Parathyroid adenoma (tissue), 2 donors: ENCODE results near the gene ULK4.
A peak's percentile ranks its signal among the peaks of the same experiment; 100 is the strongest.
"Not testable (repeated sequence)": the region's sequence is repeated elsewhere in the genome, so short reads cannot be mapped to it uniquely, and the experiment has no call there.

Experiments used
- H2AFZ ChIP-seq: fragments of 300-600 bp; sonication (generic); one replicate; pipeline ENCODE4 v1.7.0; 2017; ENCODE audit warnings: antibody characterized with exemption, mild to moderate bottlenecking
- H3K27ac ChIP-seq: fragments of 300-600 bp; sonication (generic); one replicate; pipeline ENCODE4 v1.7.0; 2017
- H3K27me3 ChIP-seq: fragments of 300-600 bp; sonication (generic); one replicate; pipeline ENCODE4 v1.7.0; 2017; ENCODE audit warnings: low read length; ENCODE audit not compliant: control insufficient read depth, insufficient read depth
- H3K36me3 ChIP-seq: fragments of 300-600 bp; sonication (generic); one replicate; pipeline ENCODE4 v1.7.0; 2017; ENCODE audit warnings: low read length; ENCODE audit not compliant: control insufficient read depth, insufficient read depth
- H3K4me1 ChIP-seq: fragments of 300-600 bp; sonication (generic); one replicate; pipeline ENCODE4 v1.7.0; 2017; ENCODE audit warnings: control low read depth
- H3K4me2 ChIP-seq: fragments of 300-600 bp; sonication (generic); one replicate; pipeline ENCODE4 v1.7.0; 2017; ENCODE audit warnings: low read length
- H3K4me3 ChIP-seq: fragments of 300-600 bp; sonication (generic); one replicate; pipeline ENCODE4 v1.7.0; 2017; ENCODE audit warnings: low read depth, low read length
- H3K79me2 ChIP-seq: fragments of 300-600 bp; sonication (generic); one replicate; pipeline ENCODE4 v1.7.0; 2017; ENCODE audit warnings: control low read depth
- H3K9ac ChIP-seq: fragments of 300-600 bp; sonication (generic); one replicate; pipeline ENCODE4 v1.7.0; 2017; ENCODE audit warnings: mild to moderate bottlenecking
- H3K9me3 ChIP-seq: fragments of 300-600 bp; sonication (generic); one replicate; pipeline ENCODE4 v1.7.0; 2017; ENCODE audit warnings: low read length; ENCODE audit not compliant: control insufficient read depth
- TF ChIP-seq, protein P1 (sequence below): fragments of 300-600 bp; sonication (generic); IDR thresholded peaks from one replicate; pipeline ENCODE4 v1.7.0; 2017; ENCODE audit warnings: antibody characterized with exemption, mild to moderate bottlenecking
- donor health status: primary hyperparathyroidism.

ULK4 gene

DNA sequence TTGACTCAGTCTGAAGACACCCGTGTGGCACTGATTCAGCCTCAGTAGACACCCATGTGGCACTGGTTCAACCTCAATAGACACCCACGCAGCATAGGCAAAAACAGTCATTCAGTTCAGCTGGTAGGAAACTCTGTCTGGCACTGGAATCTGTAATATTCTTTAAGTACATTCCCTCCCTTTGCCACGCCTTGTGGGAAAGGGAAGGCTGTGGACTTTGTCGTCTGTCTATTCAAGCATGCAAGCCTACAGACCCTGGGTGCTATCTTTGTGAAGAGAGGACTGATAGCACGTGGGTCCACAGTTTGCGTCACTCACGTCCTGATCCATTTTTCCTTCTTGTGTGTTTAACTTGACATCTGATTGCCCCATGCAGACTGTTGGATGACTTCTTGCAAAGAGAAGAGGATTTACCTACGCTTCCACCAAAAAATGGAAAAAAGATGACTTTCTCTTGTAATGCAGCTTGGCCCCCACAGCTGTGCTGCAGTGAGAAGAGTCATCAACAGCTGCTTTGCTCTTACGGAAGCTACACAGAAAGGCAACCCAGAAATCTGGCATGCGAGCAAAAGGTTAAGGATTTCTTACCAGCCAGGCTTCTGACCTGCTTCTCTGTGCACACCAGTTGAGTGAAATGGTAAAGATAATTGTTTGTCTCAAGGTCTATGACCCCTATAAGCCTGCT lies 278.1 kb downstream of the ULK4 start:
- TF ChIP-seq, protein P1, sequence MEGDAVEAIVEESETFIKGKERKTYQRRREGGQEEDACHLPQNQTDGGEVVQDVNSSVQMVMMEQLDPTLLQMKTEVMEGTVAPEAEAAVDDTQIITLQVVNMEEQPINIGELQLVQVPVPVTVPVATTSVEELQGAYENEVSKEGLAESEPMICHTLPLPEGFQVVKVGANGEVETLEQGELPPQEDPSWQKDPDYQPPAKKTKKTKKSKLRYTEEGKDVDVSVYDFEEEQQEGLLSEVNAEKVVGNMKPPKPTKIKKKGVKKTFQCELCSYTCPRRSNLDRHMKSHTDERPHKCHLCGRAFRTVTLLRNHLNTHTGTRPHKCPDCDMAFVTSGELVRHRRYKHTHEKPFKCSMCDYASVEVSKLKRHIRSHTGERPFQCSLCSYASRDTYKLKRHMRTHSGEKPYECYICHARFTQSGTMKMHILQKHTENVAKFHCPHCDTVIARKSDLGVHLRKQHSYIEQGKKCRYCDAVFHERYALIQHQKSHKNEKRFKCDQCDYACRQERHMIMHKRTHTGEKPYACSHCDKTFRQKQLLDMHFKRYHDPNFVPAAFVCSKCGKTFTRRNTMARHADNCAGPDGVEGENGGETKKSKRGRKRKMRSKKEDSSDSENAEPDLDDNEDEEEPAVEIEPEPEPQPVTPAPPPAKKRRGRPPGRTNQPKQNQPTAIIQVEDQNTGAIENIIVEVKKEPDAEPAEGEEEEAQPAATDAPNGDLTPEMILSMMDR = no peak
- Histone ChIP-seq H3K79me2 (no peaks in the 10 kb centered on the region), H3K27ac (no peak overlapping the region), H3K4me2 (no peak overlapping the region), H3K4me3 (no peak overlapping the region), H3K9ac (no peak overlapping the region), H3K27me3 (no peaks in the 10 kb centered on the region), H3K9me3 (no peaks in the 10 kb centered on the region), H3K4me1 (peaks cover 28% of the 10 kb centered on the region), H2AFZ (peak overlapping the region; percentile 24), H3K36me3 (no peaks in the 10 kb centered on the region)

DNA sequence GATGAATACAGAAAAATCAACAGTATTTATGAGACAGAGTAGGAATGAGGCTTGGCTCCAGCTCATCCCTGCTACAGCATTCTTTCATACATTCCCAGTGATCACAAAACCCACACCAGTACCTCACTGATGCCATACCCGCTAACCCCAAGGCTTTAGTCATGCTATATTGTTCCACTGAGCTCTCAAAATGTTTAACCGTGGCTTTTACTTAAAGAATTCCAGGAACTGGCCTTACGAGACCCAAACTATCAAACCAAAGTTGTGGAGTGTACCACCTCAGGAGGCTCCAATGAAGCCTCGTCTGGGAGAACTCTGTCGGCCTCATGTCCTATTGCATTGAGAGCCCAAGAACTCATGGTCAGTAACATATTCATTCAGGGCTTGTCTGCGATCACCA lies 278.9 kb downstream of the ULK4 start:
- Histone ChIP-seq H3K79me2 (no peaks in the 10 kb centered on the region), H3K9me3 (no peaks in the 10 kb centered on the region), H3K27me3 (no peaks in the 10 kb centered on the region), H3K4me2 (no peak overlapping the region), H3K9ac (no peak overlapping the region), H3K4me3 (no peak overlapping the region), H3K36me3 (no peaks in the 10 kb centered on the region), H3K4me1 (peaks cover 31% of the 10 kb centered on the region), H2AFZ (no peak overlapping the region), H3K27ac (no peak overlapping the region)
- TF ChIP-seq, protein P1 = no peak

DNA sequence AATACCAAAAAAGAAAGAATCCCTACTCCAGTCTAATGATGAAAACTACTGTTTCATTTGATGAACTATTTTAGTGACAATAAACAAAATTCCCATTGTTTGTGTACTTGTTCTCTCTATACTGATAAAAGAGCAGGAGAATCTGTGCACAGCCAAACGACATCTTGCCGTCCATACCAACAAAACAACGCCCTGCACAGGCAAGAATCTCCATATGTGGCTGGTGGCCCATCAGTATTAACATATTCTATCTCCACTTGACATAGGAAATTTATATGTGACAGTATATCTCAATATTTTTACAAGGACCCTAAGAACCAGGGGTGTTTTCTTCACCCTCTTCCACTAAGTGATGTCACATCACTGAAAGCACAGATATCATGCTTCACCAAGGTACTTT lies 279.5 kb downstream of the ULK4 start:
- H3K9me3 ChIP-seq = no peaks in the 10 kb centered on the region
- TF ChIP-seq, protein P1 = no peak
- peak overlapping the region; percentile 65 for H3K27ac ChIP-seq
- no peaks in the 10 kb centered on the region for H3K27me3 ChIP-seq
- no peak overlapping the region for H3K9ac ChIP-seq
- H3K4me2 ChIP-seq = no peak overlapping the region
- H2AFZ ChIP-seq = no peak overlapping the region
- H3K36me3 ChIP-seq = no peaks in the 10 kb centered on the region
- no peak overlapping the region for H3K4me3 ChIP-seq
- no peaks in the 10 kb centered on the region for H3K79me2 ChIP-seq
- peaks cover 31% of the 10 kb centered on the region for H3K4me1 ChIP-seq

DNA sequence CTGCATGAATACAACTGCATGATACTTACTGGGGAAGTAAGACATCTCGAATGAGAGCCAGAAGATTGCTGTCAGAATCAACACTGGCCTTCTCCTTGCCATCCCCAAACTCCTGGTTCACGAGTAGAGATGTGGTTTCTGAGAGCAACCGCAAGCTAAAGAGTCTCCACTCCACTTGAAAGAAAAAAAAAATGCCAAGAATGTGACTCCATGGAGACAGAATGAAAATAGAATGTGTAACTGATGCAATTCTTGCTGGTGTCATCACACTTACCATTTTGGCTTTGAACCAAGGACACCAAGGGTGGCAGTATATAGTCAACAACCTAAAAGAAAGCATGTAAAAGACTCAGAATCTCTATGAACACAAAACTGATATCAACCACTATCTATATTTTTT lies 280.4 kb downstream of the ULK4 start:
- H3K4me2 ChIP-seq = peak overlapping the region; percentile 48
- peaks cover 31% of the 10 kb centered on the region for H3K4me1 ChIP-seq
- H2AFZ ChIP-seq = peak overlapping the region; percentile 8
- TF ChIP-seq, protein P1 = no peak
- no peaks in the 10 kb centered on the region for H3K36me3 ChIP-seq
- peak overlapping the region; percentile 65 for H3K27ac ChIP-seq
- H3K9ac ChIP-seq = no peak overlapping the region
- H3K27me3 ChIP-seq = no peaks in the 10 kb centered on the region
- no peaks in the 10 kb centered on the region for H3K9me3 ChIP-seq
- H3K4me3 ChIP-seq = peak overlapping the region; percentile 9
- no peaks in the 10 kb centered on the region for H3K79me2 ChIP-seq

DNA sequence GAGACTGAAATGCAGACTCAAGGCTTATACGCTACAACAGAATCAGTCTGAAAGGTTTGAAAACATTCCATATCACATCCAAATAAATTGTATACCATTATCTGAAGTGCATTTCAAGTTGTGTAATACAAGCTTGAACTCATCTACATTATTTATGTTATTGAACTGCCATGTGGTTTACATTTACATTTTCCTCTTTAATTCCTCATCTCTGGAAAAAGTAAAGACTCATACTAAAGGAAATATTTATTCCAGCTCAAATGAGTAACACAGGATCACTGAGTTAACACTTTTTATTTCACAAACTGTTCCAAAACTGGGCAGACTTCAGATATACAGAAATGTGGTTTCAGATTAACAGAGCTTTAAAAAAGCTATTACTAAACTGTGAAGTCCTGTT lies 282.5 kb downstream of the ULK4 start:
- Histone ChIP-seq H3K9me3 (no peaks in the 10 kb centered on the region), H3K27me3 (no peaks in the 10 kb centered on the region), H2AFZ (no peak overlapping the region), H3K9ac (no peak overlapping the region), H3K36me3 (no peaks in the 10 kb centered on the region), H3K4me1 (peaks cover 21% of the 10 kb centered on the region), H3K4me3 (no peak overlapping the region), H3K79me2 (no peaks in the 10 kb centered on the region), H3K27ac (no peak overlapping the region), H3K4me2 (no peak overlapping the region)
- TF ChIP-seq, protein P1 = no peak

DNA sequence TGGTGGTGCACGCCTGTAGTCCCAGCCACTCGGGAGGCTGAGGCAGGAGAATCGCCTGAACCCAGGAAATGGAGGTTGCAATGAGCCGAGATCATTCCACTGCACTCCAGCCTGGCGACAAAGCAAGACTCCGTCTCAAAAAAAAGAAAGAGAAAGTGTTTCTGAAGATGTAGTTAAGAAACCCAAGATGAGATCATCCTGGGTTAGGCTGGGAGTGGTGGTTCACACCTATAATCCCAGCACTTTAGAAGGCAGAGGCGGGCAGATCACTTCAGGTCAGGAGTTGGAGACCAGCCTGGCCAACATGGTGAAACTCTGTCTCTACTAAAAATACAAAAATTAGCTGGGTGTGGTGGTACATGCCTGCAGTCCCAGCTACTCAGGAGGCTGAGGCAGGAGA lies 286.8 kb downstream of the ULK4 start:
- H3K9me3 ChIP-seq, H3K4me2 ChIP-seq, H3K27me3 ChIP-seq, H3K4me1 ChIP-seq, H2AFZ ChIP-seq, H3K79me2 ChIP-seq, H3K9ac ChIP-seq, H3K36me3 ChIP-seq, H3K27ac ChIP-seq, H3K4me3 ChIP-seq: not testable (repeated sequence)
